GM12874 (cell line): ENCODE measurements around the gene LRRC2.

Source experiments
- TF ChIP-seq, protein P1 (sequence below): IDR thresholded peaks from 2 replicates; pipeline ENCODE4 v1.5.1; 2011; ENCODE audit warnings: low read depth, mild to moderate bottlenecking, control low read depth, low read length, moderate library complexity; ENCODE audit not compliant: insufficient read depth

The LRRC2 gene

DNA sequence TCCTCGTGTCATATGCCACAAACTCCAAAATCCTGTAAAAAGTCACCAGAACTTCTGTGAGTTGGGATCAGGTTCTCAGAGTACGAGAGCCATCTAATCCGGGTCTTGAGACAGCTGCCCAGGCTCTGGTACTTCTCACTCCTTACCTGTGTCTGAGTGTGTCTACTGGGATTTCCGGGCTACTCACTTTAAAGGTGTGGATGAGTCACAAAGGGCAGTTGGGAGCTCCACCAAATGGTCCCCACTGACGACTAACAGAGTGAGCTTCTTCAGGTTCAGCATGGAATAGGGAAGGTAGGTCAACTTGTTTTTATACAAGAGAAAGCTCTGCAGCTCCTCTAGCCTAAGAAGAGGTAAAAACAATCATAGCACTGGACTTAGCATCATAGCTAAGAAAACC, 38.9 kb downstream of the LRRC2 start:
- TF ChIP-seq, protein P1, sequence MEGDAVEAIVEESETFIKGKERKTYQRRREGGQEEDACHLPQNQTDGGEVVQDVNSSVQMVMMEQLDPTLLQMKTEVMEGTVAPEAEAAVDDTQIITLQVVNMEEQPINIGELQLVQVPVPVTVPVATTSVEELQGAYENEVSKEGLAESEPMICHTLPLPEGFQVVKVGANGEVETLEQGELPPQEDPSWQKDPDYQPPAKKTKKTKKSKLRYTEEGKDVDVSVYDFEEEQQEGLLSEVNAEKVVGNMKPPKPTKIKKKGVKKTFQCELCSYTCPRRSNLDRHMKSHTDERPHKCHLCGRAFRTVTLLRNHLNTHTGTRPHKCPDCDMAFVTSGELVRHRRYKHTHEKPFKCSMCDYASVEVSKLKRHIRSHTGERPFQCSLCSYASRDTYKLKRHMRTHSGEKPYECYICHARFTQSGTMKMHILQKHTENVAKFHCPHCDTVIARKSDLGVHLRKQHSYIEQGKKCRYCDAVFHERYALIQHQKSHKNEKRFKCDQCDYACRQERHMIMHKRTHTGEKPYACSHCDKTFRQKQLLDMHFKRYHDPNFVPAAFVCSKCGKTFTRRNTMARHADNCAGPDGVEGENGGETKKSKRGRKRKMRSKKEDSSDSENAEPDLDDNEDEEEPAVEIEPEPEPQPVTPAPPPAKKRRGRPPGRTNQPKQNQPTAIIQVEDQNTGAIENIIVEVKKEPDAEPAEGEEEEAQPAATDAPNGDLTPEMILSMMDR: no peak

DNA sequence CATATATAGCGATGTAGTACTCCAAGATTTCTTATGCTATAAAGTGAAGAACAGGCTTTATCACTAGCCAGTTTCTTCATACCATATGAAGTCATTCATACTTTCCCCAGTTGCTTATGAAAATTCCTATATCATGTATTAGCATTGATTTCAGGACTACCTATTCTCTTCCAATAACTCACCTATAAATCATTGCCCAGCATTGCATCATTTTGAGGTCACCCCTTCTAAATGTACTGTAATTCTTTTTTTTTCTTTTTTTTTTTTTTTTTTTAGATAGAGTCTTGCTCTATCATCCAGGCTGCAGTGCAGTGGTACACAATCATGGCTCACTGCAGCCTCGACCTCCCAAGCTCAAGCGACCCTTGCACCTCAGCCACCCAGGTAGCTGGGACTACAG, 41.3 kb downstream of the LRRC2 start:
- TF ChIP-seq, protein P1: no peak

DNA sequence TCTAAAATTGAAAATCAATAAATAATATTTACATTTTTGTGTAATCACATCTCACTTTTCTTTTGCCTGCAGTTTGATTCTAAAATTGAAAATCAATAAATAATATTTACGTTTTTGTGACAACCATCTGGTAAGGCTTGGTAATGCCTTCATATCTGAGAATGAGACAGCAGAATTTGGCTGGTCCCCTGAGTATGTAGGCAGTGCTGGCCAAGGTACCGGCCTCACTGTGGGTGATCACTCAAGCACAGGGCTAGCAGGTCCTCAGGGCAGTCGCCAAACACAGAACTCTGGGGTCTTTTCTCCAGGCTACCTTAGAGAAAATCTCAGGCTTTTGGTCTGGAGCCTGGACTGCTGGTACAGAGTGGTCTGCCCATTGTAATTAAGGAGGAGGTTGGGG, 42.1 kb downstream of the LRRC2 start:
- TF ChIP-seq, protein P1: no peak

DNA sequence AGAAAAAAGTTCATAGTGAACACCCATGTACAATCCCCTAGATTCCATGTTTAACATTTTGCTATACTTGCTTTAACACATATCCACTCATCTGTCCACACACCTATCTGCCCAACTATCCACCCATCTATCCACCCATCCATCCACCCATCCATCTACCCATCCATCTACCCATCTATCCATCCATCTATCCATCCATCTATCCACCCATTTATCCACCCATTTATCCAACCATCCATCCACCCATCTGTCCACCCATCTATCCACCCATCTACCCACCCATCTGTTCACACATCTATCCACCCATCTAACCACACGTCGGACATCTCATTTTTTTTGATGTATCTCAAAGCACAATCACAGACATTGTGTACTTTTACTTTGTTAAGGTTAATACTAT, 42.5 kb downstream of the LRRC2 start:
- TF ChIP-seq, protein P1: no peak

DNA sequence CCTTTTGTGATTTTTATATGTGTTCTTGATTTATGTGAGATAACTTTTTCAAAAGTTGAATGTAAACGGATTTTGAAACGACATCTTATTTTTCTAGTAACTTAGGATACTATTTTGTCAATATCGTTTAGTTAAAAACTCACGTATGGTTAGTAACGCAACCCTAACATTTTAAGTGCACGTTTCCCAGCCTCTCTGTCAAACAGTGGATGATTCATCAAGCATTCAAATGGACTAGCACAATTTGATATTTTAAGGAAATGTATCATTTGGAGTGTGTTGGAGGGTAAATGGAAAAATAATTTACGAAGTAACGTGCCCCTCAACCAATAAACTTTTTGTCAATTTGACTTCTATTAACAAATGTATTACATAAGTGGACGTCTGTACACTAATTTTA, 45.0 kb downstream of the LRRC2 start:
- TF ChIP-seq, protein P1: no peak

DNA sequence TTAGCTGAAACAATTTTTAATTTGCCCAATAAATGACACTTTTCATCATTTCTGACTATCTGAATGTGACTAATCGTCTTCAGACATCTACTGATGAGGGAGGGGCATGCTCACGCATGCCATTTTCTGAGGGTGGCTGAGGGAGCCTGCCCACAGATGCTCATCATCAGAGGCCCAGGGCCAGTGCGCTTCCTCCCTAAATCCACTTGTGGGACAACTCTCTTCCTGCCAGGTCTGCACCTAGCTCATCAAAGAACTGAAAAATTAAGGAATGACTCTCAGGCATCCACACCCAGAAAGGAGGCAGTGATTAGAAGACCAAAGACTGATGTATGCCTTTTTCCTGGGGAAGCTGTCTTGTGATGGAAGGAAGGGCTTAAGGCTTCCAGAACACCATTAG, 45.6 kb downstream of the LRRC2 start:
- TF ChIP-seq, protein P1: no peak

DNA sequence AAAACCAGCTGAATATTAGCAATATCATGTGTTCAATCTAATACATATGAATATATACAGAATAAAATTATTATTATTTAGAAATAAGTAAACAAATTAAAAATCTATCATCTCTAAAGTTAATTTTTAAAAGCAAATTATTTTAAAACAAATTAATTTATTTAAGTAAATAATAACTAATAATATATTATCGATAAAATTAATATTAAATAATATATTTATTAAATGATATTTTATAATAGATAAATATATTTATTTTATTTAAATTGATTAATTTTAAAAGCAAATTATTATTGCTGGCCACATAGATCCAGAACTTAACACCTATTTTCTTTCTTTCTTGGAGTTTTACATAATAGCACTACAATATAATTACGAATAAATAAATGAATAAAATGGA, 46.1 kb downstream of the LRRC2 start:
- TF ChIP-seq, protein P1: no peak

DNA sequence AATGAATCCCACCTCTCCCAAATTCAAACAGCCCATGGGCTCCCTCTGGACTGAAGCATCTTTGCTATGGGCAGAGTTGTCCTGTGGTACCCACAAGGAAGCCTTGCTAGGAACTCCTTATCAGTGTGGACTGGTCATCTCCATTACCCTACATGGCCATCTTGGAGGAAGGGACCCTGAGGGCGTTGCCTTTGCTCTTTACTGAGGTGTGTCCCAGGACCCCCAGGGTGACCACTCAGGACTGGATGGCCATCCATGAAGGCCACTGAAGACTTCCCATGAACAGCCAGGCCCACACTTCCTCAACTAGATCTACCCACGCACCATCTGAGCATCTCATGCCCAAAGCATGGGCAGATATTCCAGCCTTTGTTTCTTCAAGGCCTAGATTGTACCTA, 48.3 kb downstream of the LRRC2 start:
- TF ChIP-seq, protein P1: no peak
